GM20431 (cell line): ENCODE data around the gene TCF12.
"Not testable (repeated sequence)": the region's sequence is repeated elsewhere in the genome, so short reads cannot be mapped to it uniquely, and the experiment has no call there.

Experiments
- in situ Hi-C: fragments of 300-500 bp; cut with MseI, MboI; formaldehyde crosslinking; loops from one replicate; pipeline ENCODE4 v1.15.0; 2020; ENCODE audit warnings: low sequenced_read_pairs; ENCODE audit not compliant: unreplicated experiment

Gene TCF12

DNA sequence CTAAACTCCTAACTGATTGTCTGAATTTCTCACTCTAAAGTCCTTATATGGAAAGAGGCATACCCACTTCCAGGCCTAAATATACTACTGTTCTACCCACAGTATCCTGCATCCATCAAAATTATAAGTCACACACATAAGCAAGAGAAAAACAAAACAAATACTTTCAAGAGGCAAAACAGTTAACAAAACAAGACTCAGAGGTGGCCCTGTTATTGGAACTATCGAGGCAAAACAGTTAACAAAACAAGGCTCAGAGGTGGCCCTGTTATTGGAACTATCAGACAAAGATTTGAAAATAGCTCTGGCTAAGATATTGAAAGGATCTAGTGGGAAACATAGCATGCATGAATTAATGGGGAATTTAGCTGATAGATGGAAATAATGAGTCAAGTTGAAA, 233.7 kb downstream of the TCF12 start:
- in situ Hi-C loops: no loop called here

DNA sequence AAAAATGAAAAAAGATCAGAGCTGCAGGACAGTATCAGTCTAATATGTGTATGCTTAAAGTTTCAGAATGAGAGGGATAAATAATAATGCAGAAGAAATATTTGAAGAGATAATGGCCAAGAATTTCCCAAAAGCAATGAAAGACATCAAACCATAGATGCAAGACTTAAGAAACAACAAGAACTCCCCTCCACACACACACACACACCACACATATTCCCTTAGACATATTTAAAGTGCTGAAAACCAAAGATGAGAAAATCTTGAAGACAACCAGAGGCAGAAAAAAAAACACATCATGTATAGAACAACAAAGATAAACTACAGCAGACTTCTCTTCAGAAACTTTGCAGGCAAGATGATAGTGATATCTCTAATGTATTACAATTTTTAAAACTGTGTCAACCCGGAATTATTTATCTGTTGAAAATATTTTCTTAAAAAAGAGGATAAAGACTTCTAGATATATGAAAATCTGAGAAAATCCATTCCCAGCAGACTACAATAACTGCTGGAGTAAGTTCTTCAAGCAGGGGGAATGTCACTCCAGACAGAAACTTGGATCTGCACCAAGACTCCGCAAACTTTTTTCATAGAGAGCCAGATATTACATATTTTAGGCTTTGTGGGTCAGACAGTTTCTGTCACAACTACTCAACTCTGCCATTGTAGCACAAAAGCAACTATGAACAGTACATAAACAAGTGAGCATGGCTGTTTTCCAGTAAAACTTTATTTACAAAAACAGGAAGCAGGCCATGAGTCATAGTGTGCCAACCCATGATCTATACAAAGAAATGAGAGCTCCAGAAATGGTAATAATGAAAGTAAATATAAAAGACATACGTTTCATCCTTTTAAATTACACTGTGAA, 234.5 kb downstream of the TCF12 start:
- in situ Hi-C loops: no loop called here

DNA sequence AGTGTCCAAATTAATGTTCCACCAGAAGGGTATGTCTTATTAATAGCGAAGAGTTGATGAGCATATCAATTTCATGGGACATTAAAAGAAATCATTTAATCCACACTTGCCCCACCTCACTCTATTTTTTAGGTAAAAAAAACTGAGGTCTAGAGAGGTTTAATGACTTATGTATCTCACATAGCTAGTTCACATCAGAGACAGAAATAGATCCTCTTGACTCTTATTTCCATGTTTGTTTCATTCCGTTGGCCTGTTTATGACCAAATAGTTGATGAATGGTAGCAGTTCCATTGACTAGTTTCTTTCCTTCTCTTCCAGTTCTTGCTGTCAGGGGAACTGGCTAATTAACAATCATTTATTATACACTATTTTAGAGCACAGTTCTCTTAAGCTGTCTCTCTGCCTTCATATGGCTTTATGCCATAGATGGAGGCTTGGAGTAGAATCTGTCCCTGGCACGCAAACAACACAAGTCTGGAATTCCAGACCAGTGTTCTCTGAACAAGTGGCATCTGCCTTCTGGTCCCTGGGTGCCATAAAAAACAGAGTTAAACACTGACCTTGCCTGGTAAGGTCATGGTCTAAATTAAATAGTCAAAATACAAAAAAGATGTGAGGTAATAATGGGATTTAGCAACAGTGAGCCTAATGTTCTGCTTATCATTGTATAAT, 237.9 kb downstream of the TCF12 start:
- in situ Hi-C loops: no loop called here

DNA sequence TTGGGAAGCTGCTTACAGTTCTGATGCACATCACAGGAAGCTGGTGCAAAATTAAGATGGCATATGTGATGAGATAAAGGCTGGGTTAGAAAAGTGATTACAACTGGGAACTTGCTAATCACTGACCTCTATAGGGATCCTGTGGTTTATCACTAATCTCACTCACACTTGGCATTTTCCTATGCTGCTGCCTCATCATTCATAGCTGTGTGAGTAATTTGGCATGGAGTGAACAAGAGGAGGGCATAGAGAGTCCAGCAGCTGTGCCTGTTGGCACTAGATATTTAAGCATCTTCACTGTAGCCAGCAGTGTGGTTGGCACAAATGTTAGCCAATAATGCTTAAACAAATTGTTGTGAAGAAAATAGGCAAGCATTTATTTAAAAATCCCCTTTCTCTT, 240.1 kb downstream of the TCF12 start:
- in situ Hi-C loops: no loop called here

DNA sequence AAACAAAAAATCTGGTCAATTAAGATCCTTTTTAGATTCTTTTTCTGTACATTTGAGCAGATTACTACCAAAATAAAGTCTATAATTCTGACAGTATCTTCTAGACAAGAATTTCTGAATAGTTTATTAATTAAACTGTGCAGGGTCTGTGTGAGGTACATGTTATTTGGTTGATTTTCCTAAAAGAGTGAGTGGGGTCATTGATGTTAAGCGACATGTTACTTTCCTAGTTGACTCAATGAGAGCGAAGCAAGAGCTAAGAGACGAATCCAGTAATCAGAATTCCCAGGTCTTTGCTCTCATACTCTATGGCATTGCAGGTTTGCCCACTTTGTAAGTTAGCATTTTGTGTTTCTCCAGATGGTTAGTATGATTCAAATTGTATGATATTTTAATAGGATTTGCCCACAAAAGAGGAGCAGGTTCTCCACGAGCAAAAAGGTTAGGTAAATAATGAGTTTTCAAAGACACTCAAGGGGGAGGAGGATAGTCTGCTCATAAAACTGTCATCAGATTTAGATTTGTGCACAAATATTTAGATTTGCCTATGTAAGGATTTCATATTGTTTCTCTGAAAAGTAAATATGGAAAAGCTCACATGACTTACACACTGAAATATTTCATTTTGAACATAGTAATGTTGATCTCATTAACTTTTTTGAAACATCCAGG, 240.7 kb downstream of the TCF12 start:
- in situ Hi-C loops: no loop called here

DNA sequence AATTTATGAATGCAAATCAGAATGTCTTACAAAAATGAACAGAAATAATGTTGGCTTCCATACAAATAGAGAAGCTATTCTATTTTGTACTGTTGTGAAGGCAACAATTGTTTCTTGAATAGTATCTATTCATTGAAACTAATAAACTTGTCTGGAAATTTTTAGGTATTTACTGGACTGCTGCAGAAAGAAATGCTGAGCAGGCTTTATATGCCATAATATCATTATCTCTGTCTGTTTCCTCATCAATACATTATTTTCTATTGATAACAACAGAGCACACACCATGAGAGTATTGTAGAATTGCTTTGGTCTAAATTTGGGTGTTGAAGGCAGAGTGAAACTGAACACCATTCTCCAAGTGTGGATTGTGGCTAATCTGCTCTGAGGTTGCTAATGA, 241.3 kb downstream of the TCF12 start:
- in situ Hi-C loops: no loop called here

DNA sequence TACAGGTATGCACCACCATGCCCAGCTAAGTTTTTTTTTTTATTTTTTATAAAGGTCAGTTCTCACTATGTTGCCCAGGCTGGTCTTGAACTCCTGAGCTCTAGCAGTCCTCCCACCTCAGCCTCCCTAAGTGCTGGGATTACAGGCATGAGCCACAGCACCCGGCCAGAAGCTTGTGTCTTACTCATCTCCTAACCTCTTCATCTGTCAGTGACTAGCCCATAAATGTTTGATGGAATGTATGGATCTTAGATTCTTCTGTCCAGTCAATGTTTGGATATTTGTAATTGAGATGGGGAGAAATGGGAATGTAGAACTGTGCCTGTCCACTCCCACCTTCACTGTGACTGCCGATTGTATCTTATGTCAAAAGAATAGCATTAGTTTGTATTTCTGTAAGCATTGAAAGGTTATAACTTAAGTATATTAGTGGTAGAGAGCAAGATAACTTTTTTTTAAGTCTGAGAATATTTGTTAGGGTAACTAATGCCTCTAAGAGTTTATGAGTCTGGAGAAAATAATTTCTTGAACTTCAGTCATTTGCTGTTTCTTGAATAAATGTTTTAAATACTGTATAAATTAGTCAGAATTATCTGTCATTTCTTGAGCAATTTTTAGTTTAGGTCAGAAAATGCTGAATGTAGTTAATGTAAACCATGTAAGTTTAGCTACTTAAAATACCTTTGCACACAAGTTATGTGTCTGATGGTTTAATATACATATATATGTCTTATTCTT, 242.5 kb downstream of the TCF12 start:
- in situ Hi-C loops: no loop called here

DNA sequence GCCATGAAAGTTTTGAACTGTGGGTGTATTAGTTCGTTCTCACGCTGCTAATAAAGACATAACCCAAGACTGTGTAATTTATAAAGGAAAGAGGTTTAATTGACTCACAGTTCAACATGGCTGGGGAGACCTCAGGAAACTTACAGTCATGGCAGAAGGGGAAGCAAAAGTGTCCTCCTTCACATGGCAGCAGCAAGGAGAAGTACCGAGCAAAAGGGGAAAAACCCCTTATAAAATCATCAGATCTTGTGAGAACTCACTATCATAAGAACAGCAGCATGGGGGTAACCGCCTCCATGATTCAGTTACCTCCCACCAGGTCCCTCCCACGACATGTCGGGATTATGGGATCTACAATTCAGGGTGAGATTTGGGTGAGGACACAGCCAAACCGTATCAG, 245.8 kb downstream of the TCF12 start:
- in situ Hi-C loops: not testable (repeated sequence)

DNA sequence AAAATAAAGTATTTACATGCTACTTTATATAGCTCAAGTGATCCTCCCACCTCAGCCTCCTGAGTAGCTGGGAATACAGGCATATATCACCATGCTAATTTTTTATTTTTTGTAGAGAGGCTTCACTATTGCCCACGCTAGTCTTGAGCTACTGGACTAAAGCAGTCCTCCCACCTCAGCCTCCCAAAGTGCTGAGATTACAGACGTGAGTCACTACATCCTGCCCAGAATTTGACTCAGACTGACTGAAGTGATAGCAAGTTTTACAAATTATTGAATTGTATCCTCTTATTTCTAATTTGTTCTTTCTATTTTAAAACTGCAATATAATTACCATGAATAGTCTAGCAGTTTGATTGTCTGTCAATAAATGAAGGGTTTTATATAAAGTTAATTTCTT, 247.5 kb downstream of the TCF12 start:
- in situ Hi-C loops: no loop called here

DNA sequence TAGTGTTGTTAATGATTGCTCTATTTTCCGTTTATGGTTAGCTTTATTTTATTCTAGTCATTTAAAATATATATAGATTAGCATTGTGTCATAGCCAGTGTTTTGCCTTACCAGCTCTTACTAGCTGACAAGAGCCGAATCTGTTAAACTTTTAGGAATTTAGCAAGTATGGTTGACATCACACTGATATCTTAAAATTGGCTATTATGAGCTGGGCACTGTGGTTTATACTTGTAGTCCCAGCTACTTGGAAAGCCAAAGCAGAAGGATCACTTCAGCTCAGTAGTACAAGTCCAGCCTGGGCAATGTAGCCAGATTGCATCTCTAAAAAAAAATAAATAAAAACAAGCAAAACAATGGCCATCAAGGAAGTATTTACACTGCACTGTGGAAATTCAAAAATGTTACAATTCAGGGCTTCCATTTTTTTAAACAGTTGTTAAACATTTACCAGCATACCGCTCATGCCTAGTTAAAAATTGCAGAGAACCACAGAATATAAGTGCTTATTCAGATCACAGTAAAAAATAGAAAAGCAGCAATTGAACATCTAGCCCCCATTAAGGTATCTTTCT, 249.5 kb downstream of the TCF12 start:
- in situ Hi-C loops: no loop called here

DNA sequence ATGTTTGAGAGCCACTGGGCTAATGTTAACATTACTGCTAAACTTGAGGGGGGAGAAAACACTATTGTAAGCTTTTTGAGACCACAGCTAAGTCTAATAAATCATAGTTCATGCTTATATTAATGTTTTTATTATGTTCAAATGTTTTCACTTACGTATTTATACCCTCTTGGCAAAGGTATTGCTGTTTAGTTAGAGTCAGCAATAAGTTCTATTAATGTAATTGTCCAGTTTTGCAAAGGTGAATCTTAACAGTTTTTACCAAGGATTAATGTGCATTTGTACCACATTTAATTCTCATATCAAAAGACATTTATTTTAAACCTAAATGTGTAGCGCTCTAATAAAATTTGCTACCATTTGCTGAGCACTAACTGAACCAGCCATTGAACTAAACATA, 251.2 kb downstream of the TCF12 start:
- in situ Hi-C loops: no loop called here

DNA sequence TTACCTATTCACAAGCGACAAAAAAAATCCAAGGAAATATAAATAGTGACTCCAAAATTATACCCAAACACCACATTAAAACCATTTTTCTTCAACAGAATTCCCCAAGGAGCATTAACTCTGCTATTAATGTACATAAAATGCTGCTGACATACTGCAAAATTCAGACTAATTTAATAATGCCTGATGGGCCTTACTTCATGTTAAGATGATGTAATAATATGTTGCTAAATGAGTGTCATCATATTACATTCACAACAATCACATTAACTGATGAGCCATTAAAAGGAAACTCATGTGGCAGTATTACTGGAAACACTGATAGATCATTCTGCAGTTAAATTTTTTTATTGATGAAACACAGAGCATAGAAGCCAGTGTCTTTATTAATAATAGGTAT, 253.0 kb downstream of the TCF12 start:
- in situ Hi-C loops: no loop called here

DNA sequence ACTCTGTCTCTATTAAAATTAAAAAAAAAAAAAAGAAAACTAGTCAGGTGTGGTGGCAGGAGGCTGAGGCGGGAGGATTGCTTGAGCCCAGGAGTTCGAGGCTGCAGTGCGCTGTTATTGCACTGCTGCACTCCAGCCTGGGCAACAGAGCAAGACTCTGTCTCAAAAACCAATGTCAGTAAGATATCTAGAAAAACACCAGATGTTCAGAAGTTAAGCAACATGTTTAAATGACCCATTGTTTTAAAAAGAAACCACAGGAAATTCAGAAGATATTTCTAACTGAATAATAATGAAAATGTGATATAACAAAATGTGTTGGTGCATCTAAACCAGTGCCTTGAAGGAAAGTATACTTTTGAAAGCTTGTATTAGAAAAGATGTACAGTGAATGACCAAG, 254.5 kb downstream of the TCF12 start:
- in situ Hi-C loops: no loop called here

DNA sequence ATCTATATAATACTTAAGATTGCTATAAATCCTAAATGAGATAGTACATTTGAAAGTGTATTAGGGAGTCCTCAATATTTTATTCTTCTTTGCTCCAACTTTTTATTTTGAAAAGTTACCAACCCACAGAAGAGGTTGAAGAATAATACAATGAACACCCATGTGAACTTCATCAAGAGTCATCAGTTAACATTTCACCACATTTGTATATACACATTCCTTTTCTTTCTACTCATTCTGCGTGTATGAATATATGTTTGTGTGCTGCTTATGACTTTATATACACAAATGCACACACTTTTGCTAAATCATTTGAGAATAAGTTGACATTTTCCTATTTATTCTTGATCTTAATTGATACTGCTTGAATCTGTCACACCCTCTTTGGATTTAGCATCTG, 264.6 kb downstream of the TCF12 start:
- in situ Hi-C loops: no loop called here

DNA sequence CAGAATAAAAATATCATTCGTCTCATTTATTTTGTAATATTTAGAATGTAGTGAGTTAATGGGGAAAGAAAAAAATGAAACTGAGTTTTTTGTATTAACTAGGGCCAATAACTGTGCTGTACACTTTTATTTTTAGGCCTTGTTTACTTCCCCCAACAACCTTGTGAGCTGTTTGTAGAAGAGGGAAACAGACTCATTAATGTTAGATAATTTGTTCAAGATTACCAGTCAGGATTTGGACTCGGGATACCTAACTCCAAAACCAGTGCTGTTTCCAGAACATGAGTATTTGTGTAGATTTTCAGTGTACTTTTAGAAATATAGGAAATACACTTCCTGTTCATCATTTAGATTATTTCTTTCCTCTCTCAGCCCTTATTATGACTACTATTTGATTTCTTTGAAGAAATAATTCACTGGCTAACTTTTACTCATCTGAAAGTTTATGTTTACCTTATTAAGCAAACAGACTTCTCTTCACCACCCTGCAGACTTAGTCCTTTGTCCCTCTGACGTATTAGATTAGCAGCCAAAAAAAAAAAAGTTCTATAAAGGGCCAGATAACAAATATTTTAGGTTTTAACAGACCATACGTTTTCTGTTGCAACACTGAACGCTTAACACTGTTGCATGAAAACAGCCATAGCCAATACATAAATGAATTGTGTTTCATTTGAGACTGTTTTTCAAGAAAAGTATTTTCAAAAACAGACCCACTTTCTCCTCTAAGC, 265.3 kb downstream of the TCF12 start:
- in situ Hi-C loops: no loop called here

DNA sequence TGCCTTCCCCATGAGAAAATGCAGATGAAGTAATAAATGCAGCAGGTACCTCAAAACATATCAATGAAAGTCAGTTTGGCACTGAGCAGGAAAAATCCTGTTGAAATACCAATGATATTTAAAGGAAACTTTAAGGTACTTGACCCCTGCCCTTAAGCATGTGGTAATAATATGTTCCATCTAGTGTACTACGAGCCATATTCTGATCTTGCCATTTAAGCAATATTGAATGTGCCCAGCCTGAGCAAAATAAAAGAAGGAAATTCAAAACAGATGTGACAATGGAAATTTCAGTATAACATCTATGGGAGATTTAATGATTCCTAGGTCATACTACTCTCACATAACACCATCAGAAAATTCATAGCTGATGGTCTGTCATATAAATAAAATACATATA, 266.1 kb downstream of the TCF12 start:
- in situ Hi-C loops: no loop called here

DNA sequence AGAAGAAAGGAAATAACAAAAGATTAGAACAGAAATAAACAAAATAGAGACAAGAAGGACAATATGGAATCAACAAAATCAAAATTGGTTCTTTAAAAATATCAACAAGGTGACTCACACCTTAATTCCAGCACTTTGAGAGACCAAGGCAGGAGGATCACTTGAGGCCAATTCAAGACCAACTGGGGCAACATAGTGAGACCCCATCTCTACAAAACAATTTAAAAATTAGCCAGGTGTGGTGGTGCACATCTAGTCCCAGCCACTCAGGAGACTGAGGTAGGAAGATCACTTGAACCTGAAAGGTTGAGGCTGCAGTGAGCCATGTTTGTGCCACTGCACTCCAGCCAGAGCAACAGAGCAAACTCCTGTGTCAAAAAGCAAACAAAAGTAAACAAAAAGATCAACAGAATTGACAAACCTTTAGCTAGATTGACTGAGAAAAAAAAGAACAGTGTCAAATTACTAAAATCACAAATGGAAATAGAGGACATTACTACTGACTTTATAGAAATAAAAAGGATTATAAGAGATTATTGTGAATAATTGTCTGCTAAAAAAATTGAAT, 267.1 kb downstream of the TCF12 start:
- in situ Hi-C loops: no loop called here

DNA sequence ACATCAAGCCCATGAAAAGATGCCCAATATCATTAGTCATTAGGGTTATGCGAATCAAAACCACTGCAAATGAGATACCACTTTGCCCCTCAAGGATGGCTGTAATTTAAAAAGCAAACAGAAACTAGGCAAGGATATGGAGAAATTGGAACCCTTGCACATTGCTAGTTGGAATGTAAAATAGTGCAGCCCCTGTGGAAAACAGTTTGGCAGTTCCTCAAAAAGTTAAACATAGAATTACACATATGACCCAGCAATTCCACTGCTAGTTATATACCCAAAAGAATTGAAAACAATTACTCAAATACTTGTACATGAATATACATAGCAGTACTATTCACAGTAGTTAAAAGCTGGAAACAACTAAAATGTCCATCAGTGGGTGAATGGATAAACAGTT, 271.0 kb downstream of the TCF12 start:
- in situ Hi-C loops: no loop called here

DNA sequence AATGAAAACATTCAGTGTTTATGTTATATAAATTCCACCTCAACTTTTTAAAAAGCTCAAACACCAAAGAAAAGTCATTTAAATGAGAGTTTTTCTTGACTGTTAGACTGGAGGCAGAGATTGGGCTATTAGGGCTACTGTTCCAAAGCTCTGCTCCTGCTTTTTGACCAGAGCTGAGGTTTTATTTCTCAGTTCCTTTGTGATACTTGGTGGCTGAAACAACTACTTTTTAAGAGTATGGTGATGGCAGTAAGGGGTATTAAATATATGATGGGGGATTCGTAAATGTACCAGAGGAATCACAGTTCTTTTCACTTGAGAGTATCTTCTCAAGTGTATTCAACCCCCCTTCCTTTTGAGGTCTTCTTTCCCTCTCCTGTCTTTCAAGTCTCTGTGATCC, 271.8 kb downstream of the TCF12 start:
- in situ Hi-C loops: no loop called here
